Measurements from ENCODE around the gene FLYWCH1.

DNA sequence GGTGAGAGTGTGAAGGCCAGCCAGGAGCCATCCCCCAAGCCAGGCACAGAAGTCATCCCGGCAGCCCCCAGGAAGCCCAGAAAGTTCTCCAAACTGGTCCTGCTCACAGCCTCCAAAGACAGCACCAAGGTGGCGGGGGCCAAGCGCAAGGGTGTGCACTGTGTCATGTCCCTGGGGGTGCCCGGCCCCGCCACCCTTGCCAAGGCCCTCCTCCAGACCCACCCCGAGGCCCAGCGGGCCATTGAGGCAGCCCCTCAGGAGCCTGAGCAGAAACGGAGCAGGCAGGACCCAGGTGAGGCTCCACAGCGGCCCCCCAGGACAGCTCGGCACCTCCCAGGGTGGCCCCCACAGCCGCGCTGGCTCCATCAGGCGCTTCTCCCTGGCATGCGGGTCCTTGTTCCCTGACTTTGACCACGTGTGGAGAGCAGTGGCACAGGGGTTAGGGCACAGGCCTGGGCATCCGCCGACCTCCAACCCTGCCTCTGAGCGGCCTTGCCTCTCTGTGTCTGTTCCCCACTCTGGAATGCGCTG is 15.2 kb upstream of the FLYWCH1 start:
- no peak for TF ChIP-seq POLR2AphosphoS5 (IDR thresholded peaks at IDR 0.05; ENCODE audit: low read length)
- TF ChIP-seq, protein P1, sequence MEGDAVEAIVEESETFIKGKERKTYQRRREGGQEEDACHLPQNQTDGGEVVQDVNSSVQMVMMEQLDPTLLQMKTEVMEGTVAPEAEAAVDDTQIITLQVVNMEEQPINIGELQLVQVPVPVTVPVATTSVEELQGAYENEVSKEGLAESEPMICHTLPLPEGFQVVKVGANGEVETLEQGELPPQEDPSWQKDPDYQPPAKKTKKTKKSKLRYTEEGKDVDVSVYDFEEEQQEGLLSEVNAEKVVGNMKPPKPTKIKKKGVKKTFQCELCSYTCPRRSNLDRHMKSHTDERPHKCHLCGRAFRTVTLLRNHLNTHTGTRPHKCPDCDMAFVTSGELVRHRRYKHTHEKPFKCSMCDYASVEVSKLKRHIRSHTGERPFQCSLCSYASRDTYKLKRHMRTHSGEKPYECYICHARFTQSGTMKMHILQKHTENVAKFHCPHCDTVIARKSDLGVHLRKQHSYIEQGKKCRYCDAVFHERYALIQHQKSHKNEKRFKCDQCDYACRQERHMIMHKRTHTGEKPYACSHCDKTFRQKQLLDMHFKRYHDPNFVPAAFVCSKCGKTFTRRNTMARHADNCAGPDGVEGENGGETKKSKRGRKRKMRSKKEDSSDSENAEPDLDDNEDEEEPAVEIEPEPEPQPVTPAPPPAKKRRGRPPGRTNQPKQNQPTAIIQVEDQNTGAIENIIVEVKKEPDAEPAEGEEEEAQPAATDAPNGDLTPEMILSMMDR (IDR thresholded peaks at IDR 0.05 in 2 of 3, conservative IDR thresholded peaks at IDR 0.05 in 1 of 3; ENCODE audit: control insufficient read depth in 2 of 3, extremely low read depth in 1 of 3, insufficient read depth in 1 of 3, low read depth in 3 of 3, low read length in 3 of 3) = no peak
- no peak for TF ChIP-seq RAD21 (IDR thresholded peaks at IDR 0.05; ENCODE audit: insufficient read depth, low read depth, low read length)
- no peak for TF ChIP-seq YY1 (IDR thresholded peaks at IDR 0.05; ENCODE audit: low read depth, low read length)
- TF ChIP-seq KDM1A (IDR thresholded peaks at IDR 0.05; ENCODE audit: borderline replicate concordance) = no peak
- no peak for TF ChIP-seq POLR2A (IDR thresholded peaks at IDR 0.05; ENCODE audit: low read depth, low read length)
- TF ChIP-seq RELA (IDR thresholded peaks at IDR 0.05; ENCODE audit: borderline replicate concordance, partially characterized antibody) = no peak
- TF ChIP-seq SRF (IDR thresholded peaks at IDR 0.05; ENCODE audit: low read depth in 2 of 2, low read length in 2 of 2) = no peak
- TF ChIP-seq NFXL1 (IDR thresholded peaks at IDR 0.05; ENCODE audit: borderline replicate concordance) = no peak
- no peak for TF ChIP-seq EZH2 (IDR thresholded peaks at IDR 0.05; ENCODE audit: borderline replicate concordance, control insufficient read depth, low read depth, low read length)
